Stimulated activated naive CD4-positive, alpha-beta T cell (primary cell): Measurements from ENCODE around the gene LRCH2.

ENCODE experiments used
- DNase-seq, 6 experiments: peaks; one replicate each; lab custom pipeline; 2025; lab: John Stamatoyannopoulos, UW

The LRCH2 gene

DNA sequence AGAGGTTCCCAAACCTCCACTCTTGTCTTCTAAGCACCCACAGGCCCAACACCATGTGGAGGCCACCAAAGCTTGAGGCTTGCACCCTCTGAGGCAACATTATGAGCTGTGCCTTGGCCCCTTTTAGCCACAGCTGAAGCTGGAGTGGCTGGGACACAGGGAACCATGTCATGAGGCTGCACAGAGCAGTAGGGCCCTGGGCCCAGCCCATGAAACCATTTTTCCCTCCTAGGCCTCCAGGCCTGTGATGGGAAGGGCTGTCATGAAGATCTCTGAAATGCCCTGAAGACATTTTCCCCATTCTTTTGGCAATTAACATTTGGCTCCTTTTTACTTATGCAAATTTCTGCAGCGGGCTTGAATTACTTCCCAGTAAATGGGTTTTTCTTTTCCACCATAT lies 29.9 kb downstream of the LRCH2 start:
- DNase-seq, result no peak

DNA sequence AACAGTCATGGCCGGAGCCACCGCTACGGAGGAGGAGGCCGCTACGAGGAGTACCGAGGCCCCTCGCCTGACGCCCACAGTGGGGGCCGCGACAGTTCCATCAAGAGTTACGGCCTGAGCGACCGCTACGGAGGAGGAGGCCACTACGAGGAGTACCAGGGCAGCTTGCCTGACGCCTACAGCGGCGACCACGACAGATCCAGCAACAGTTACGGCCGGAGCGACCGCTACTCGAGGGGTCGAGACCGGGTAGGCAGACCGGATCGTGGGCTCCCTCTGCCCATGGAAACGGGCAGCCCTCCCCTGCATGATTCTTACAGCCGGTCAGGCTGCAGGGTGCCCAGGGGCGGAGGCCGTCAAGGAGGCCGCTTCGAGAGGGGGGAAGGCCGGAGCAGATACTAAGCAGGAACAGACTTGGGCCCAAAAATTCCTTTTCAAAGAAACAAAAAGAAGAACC lies 41.6 kb downstream of the LRCH2 start:
- no peak for DNase-seq

DNA sequence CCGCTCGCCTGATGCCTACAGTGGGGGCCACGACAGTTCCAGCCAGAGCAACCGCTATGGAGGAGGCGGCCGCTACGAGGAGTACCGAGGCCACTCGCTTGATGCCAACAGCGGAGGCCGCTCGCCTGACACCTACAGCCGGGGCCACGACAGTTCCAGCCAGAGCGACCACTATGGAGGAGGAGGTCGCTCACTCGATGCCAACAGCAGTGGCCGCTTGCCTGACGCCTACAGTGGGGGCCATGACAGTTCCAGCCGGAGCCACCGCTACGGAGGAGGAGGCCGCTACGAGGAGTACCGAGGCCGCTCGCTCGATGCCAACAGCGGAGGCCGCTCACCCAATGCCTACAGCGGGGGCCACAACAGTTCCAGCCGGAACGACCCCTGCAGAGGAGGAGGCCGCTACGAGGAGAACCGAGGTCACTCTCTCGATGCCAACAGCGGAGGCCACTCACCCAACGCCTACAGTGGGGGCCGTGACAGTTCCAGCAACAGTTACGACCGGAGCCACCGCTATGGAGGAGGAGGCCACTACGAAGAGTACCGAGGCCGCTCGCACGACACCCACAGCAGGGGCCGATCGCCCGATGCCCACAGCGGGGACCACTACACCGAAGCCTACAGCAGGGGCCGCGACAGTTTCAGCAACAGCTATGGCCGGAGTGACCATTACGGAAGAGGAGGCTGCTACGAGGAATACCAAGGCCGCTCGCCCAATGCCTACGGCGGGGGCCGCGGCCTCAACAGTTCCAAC lies 42.2 kb downstream of the LRCH2 start:
- no peak for DNase-seq

DNA sequence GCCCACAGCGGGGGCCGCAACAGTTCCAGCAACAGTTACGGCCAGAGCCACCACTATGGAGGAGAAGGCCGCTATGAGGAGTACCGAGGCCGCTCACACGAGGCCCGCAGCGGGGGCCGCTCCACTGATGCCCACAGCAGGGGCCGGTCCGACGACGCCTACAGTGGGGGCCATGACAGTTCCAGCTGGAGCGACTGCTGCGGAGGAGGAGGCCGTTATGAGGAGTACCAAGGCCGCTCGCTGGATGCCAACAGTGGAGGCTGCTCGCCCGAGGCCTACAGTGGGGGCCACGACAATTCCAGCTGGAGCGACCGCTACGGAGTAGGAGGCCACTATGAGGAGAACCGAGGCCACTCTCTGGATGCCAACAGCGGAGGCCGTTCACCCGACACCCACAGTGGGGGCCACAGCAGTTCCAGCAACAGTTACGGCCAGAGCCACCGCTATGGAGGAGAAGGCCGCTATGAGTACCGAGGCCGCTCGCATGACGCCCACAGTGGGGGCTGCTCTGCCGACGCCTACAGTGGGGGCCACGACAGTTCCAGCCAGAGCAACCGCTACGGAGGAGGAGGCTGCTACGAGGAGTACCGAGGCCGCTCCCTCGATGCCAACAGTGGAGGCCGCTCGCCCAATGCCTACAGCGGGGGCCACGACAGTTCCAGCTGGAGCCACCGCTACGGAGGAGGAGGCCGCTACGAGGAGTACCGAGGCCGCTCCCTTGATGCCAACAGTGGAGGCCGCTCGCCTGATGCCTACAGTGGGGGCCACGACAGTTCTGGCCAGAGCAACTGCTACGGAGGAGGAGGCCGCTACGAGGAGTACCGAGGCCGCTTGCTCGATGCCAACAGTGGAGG lies 43.0 kb downstream of the LRCH2 start:
- DNase-seq, result no peak

DNA sequence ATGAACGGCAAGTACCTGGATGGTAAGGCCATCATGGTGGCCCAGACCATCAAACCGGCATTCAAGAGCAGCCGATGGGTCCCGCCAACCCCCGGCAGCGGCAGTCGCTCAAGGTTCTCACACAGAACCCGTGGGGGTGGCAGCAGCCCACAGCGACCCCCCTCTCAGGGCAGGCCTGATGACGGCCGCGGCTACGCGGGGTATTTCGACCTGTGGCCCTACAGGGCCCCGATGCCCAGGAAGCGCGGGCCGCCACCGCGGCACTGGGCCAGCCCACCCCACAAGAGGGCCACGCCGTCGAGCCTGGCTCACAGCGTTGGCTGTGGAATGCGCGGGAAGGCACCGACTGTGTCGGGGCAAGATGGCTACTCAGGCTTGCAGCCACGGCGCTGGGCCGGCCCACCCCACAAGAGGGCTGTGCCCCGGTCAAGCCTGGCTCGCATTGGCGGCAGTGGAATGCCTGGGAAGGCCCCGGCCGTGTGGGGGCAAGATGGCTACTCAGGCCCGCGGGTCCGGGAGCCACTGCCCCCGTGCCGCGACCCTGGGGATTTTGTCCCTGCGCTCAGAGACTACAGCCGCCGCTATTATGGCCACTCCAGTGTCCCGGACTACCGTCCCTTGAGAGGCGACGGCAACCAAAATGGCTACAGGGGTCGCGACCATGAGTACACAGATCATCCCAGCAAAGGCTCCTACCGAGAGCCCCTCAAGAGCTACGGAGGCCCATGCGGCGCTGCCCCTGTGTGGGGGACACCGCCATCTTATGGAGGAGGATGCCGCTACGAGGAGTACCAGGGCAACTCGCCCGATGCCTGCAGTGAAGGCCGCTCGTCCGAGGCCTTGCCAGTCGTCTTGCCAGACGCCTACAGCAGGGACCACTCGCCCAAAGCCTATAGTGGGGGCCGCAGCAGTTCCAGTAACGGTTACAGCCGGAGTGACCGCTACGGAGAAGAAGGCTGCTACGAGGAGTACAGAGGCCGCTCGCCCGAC lies 44.0 kb downstream of the LRCH2 start:
- no peak for DNase-seq

DNA sequence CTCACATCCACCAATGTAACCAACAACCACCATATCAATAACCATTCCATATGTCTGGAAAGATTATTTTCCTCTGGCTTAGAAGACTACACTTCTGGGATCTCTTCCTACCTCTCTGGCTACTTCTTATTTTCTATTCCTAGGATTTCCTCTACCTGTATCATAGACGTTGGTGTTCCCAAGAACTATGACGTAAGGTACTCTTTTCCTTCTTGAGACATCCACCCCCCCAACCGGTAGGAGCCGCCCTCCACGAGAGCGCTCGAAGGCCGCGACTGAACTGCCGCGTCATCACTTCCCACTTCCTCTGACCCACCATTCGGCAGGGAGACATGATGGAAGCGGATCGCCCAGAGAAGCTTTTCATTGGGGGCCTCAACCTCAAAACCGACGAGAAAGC lies 44.8 kb downstream of the LRCH2 start, which contains the start of gene RBMXL3:
Gene RBMXL3, plus strand, starts transcription at position 301 of the 400 bp plus-strand sequence. Its CDS starts 32 bp downstream, at position 333.
- DNase-seq, result no peak

DNA sequence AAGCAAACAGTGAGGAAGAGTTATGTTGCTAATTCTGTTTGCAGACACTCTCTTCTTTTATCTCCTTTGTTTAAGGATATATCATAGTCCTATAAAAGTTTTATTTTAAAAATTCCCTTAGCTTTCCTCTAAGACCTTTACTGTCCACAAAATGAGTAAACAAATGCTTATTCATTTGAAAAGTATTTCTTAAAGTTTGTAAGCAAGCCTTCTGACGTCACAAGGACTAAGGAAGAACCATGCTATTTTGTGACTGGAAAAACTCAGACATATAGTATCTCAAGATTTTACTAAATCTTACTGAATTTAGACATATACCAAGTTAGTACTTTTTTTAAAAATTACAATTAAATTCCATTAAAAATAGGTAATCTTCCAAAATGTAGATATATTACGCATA lies 49.9 kb downstream of the LRCH2 start:
- no peak for DNase-seq

DNA sequence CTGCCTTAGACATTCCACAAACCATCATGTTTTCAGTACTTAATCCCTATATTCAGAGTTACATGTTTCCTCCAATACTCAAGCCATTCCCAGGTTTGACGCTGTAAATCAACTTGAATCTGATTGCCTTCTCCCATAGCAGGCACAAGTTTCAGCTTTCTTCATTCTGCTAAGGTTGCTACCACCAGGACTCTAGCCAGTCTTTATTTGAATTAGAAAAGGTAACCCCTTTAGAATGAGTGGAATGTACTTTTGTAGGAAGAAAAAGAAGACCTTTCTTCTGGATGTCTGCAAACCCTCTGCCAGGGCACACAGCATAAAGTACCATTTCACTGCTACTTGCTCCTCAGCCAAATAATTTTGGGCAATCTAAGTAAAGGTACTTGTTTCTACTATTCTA lies 55.4 kb downstream of the LRCH2 start:
- no peak for DNase-seq

DNA sequence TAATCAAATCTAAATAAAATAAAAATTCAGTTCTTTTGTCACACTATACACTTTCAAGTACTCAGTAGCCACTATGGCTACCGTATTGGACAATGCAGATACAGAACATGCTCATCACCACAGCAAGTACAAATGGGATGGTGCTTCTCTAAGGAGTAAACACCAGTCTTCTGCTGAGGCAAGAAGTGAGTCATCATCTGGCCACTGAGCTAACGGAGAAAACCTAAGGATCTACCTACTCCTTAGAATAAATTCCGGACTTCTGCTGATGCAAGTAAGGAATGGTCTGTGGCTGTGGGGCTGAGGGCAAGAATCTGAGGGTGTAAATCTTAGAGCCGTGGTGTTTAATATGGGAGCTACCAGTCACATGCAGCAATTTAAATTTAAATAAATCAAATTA lies 56.0 kb downstream of the LRCH2 start:
- no peak for DNase-seq

DNA sequence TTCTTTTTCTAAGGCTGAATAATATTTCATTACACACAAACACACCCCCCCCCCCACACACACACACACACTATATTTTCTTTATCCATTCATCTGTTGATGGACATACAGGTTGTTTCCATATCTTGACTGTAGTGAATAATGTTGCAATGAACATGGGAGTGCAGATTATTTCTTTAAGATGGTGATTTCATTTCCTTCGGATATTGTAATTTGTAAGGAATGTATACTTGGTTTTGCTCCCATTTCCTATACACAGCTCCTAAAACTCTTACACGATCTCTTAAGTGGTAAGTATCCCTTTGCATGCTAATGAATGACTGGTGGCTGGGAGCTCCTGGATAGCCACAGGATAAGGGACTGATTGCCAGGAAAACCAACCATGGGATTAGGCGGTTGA lies 59.3 kb downstream of the LRCH2 start:
- DNase-seq, result no peak

DNA sequence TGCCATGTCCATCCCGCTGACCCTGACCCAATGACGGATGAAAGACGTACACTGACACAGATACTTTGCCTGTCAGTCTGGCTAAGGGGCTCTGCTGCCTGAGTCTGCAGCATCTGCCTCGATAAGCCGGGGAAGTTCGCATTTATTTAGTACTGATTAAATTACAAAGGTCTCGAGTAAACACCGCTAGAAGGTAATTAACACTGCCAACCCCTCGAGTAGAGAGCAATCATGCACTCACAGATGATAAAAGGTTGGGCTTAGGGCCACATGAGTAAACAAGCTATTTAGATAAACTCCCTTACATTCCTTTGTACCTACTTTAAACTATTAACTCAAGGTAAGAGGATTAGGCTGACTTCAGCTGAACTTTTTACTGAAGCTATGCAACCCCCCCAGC lies 60.7 kb downstream of the LRCH2 start:
- DNase-seq, result no peak

DNA sequence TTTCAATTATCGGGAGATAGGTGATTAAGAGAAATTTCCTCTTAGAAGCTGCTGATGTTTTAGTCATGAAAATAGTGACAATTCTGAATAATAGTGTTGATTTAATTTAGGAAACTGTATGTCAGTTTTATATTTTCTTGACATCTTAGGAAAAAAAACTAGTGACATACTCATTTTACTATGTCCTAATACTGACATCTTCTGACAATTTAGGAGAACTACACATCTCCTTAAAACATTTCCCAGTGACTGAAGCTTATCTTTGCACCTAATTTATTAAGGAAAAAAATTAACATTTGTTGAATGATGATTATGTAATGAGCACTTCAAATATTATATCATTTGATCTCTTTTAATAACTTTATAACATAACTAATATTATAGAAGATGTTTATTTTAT lies 86.7 kb downstream of the LRCH2 start:
- no peak for DNase-seq

DNA sequence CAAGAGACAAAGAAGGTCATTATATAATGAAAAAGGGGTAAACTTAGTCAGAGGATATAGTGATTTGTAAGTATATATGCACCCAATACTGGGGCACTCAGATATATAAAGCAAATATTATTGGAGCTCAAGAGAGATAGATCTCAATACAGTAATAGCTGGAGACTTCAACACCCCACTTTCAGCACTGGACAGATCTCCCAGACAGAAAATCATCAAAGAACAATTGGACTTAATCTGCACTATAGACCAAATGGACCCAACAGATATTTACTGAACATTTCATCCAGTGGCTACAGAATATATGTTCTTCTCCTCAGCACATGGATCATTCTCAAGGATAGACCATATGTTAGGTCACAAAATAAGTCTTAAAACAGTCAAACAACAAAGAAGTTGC lies 91.8 kb downstream of the LRCH2 start:
- no peak for DNase-seq

DNA sequence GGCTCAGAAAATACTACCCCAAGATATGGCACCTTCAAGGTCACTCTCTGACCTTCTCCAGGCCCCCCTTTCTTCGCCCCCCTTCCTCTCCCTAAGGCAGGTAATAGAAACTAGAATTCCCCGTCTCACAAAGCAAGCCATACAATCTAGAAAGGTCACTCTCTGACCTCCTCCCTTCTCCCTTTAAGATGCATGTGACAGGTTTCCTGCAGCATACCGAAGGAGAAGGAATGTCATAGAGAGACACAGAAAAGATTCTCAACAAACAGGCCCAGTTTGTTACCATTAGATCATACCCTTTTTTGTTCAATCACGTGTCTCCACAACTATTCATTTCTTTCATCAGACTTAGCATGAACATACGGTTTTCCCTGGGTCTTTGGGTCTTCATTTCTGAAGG lies 95.9 kb downstream of the LRCH2 start:
- DNase-seq, result no peak

DNA sequence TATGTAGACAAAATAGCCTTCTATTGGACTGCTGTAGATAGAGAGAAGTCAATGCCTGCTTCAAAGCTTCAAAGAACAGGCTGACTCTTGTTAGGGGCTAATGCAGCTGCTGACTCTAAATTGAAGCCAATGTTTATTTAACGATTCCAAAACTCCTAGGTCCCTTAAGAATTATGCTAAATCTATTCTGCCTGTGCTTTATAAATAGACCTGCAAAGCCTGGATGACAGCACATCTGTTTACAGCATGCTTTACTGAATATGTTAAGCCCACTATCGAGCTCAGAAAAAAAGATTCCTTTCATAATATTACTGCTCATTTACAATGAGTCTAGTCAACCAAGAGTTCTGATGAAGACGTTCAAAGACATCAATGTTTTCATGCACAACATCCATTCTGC lies 99.5 kb downstream of the LRCH2 start:
- DNase-seq, result no peak

DNA sequence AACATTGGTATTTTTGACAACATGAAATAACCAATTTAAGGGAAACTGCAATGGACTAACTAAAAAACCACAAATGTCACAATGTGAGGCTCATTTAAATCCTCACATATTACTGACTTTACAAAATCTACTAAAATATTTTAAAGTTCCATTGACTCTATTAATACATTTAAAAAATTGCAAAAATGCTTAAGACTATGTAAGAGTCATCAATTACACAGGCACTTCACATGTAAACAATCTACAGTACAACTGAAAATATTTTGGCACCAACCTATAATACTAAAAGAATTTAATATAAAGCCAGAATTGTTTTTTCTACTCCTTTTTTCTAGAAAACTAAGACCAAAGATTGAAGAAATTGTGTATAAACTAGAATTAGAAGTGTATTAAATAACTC lies 121.5 kb downstream of the LRCH2 start:
- DNase-seq, result no peak

DNA sequence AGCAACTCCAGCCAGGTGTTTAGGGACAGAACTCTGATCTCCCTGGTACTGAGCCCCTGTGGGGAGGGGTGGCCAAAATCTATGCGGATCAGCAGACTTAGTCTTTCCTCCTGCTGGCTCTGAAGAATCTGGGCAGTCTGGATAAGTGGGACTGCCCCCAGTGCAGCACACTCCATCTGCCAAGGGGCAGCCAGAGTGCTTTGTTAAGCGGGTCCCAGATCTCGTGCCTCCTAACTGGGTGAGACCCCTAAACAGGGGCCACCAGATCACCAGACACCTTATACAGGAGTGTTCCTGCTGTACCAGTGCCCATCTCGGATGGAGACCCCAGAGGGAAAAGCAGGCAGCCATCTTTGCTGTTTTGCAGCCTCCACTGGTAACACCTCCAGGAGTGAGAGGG lies 135.0 kb downstream of the LRCH2 start:
- no peak for DNase-seq

DNA sequence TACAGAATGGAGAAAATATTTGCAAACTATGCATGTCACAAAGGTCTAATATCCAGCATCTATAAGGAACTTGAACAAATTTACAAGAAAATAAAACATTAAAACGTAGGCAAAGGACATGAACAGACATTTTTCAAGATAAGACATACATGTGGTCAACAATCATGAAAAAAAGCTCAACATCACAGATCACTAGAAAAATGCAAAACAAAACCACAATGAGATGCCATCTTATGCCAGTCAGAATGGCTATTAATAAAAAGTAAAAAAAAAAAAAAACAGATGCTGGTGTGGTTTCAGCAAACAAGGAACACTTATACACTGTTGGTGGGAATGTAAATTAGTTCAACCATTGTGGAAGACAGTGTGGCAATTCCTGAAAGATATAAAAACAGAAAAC lies 140.7 kb downstream of the LRCH2 start:
- no peak for DNase-seq

DNA sequence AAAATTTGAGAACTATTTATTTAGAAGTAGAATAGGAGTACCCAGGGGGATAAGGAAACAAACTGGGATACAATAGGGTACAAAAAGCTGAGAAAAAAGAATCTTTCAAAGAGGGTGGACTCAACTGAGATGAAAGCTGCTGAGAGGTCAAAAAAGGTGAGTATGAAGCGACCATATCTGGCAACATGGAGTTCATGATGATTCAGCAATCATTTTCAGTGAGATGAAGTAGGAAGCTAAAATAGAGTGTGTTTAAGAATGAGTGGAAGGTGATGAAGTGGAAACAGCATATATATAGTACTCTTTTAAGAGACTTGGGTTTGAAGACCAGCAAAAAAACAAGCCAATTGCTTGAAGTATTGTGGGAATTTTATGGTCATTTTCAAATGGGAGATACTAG lies 144.5 kb downstream of the LRCH2 start:
- DNase-seq, result no peak

DNA sequence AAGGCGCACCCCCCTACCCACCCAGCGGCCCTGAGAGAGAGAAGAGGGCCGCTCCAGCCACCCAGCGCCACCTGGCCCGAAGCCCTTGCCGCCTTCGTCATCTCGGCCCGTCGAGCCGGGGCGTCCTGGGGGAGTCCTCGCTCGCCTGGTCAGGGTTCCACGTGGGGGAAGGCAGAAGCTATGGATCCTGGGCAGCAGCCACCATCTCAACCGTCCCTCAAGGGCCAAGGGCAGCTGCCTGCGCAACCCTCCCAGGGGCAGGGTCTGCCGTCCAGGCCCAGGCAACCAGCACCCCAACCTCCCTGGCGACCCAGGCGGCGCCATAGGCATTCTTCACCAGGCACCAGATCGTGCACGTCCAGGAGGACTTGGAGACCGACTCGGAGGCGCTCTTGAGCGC lies 165.0 kb downstream of the LRCH2 start:
- no peak for DNase-seq

DNA sequence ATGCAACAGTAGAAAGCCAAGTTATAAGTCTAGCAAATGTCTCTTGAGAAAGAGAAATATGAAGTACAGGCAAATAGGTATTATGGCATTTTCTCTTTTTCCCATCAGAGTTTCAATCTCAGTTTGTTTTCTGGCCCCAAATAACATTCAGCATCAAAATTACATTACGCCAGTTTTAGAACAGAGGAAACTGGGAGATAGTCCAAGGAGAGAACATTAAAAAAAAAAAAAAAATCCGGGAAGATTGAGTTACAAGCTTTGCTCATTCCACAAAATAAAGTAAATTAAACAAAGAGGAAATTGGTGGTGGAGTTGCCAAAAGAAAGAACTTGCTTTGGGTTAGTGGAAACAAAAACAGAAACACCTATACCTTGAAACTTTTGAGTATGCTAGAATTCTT lies 166.1 kb downstream of the LRCH2 start:
- DNase-seq, result no peak

DNA sequence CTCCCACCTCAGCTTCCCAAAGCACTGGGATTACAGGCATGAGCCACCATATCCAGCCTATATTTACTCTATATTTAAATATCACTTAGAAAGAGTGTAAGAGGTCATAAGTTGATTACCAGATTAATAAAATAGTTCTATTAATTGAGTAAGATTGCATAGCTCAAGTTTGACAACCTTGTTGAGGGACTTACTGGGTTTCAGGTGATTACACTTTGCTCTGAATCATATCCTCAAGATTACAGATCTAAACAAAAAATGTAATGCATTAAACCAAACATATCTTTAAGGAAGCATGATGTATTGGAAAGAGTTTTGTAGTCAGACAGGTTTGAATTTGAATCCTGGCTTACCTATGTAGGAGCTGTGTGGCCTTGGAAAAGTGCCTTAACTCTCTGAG lies 168.6 kb downstream of the LRCH2 start:
- DNase-seq, result no peak
